Measurements from ENCODE around the gene PDE4D.

PDE4D gene

GRCh38 chr5:59268756-59269415, 624.6 kb downstream of the PDE4D start:
- Histone ChIP-seq H3K36me3 (no peaks in the 10 kb centered on the region), H3K27me3 (no peaks in the 10 kb centered on the region), H3K27ac (peak overlapping the region in 1 of 11 experiments; percentile 1; a peak in 1 of 22 replicates), H4K20me1 (no peaks in the 10 kb centered on the region), H3K4me2 (peak overlapping the region in 2 of 11 experiments; percentile 23 to 36; a peak in 1 of 22 replicates), H3K4me3 (no peak overlapping the region), H3K9me3 (replicated peaks in 1 of 11) (no peaks in the 10 kb centered on the region), H3K9ac (no peak overlapping the region), H3K4me1 (peaks cover 0 to 12% (median 0%) of the 10 kb centered on the region in 10 experiments; a peak in 3 of 20 replicates)
- no peak for TF ChIP-seq Cebpa-rat (IDR thresholded peaks at IDR 0.05)

GRCh38 chr5:59267033-59267432, 626.5 kb downstream of the PDE4D start:
- Histone ChIP-seq H4K20me1 (no peaks in the 10 kb centered on the region), H3K27me3 (no peaks in the 10 kb centered on the region), H3K36me3 (no peaks in the 10 kb centered on the region), H3K9ac (no peak overlapping the region), H3K9me3 (replicated peaks in 1 of 11) (no peaks in the 10 kb centered on the region), H3K4me1 (peaks cover 0 to 12% (median 0%) of the 10 kb centered on the region in 10 experiments; a peak in 3 of 20 replicates), H3K27ac (no peak overlapping the region), H3K4me3 (no peak overlapping the region), H3K4me2 (no peak overlapping the region)
- no peak for TF ChIP-seq Cebpa-rat (IDR thresholded peaks at IDR 0.05)

- no peak overlapping the region for H3K9ac ChIP-seq
- H3K27ac ChIP-seq, result no peak overlapping the region
- no peaks in the 10 kb centered on the region for H4K20me1 ChIP-seq
- no peak overlapping the region for H3K4me2 ChIP-seq
- no peaks in the 10 kb centered on the region for H3K27me3 ChIP-seq
- no peaks in the 10 kb centered on the region for H3K36me3 ChIP-seq
- no peak for TF ChIP-seq Cebpa-rat (IDR thresholded peaks at IDR 0.05)
- no peaks in the 10 kb centered on the region for H3K9me3 ChIP-seq (replicated peaks in 1 of 11)
- H3K4me3 ChIP-seq, result no peak overlapping the region
- peaks cover 0 to 12% (median 0%) of the 10 kb centered on the region in 10 experiments; a peak in 3 of 20 replicates for H3K4me1 ChIP-seq
These were observed 627.1 kb downstream of the PDE4D start for GRCh38 chr5:59266410-59266809.

GRCh38 chr5:59264639-59265245, 628.8 kb downstream of the PDE4D start:
- no peaks in the 10 kb centered on the region for H3K36me3 ChIP-seq
- H3K27me3 ChIP-seq, result no peaks in the 10 kb centered on the region
- H3K27ac ChIP-seq, result no peak overlapping the region
- H3K4me2 ChIP-seq, result no peak overlapping the region
- H3K9me3 ChIP-seq (replicated peaks in 1 of 11), result no peaks in the 10 kb centered on the region
- no peaks in the 10 kb centered on the region for H4K20me1 ChIP-seq
- H3K9ac ChIP-seq, result no peak overlapping the region
- H3K4me3 ChIP-seq, result no peak overlapping the region
- peaks cover 0 to 12% (median 0%) of the 10 kb centered on the region in 10 experiments; a peak in 3 of 20 replicates for H3K4me1 ChIP-seq
- TF ChIP-seq Cebpa-rat (IDR thresholded peaks at IDR 0.05), result no peak

GRCh38 chr5:59264013-59264412, 629.5 kb downstream of the PDE4D start:
- Histone ChIP-seq H3K36me3 (no peaks in the 10 kb centered on the region), H4K20me1 (no peaks in the 10 kb centered on the region), H3K4me3 (no peak overlapping the region), H3K27ac (no peak overlapping the region), H3K4me1 (peaks cover 0 to 7% (median 0%) of the 10 kb centered on the region in 10 experiments; a peak in 3 of 20 replicates), H3K9ac (no peak overlapping the region), H3K9me3 (replicated peaks in 1 of 11) (no peaks in the 10 kb centered on the region), H3K27me3 (no peaks in the 10 kb centered on the region), H3K4me2 (no peak overlapping the region)
- TF ChIP-seq Cebpa-rat (IDR thresholded peaks at IDR 0.05), result no peak

GRCh38 chr5:59261969-59262368, 631.6 kb downstream of the PDE4D start:
- no peaks in the 10 kb centered on the region for H3K9me3 ChIP-seq (replicated peaks in 1 of 11)
- TF ChIP-seq Cebpa-rat (IDR thresholded peaks at IDR 0.05), result no peak
- no peak overlapping the region for H3K4me3 ChIP-seq
- no peak overlapping the region for H3K4me2 ChIP-seq
- no peak overlapping the region for H3K9ac ChIP-seq
- no peaks in the 10 kb centered on the region for H3K36me3 ChIP-seq
- H4K20me1 ChIP-seq, result no peaks in the 10 kb centered on the region
- no peak overlapping the region for H3K27ac ChIP-seq
- H3K27me3 ChIP-seq, result no peaks in the 10 kb centered on the region
- H3K4me1 ChIP-seq, result no peaks in the 10 kb centered on the region

- no peak overlapping the region for H3K4me2 ChIP-seq
These were observed 632.6 kb downstream of the PDE4D start for GRCh38 chr5:59260973-59261372.

GRCh38 chr5:59260200-59260599, 633.3 kb downstream of the PDE4D start:
- no peak overlapping the region for H3K27ac ChIP-seq
- H3K4me1 ChIP-seq, result no peaks in the 10 kb centered on the region; a peak in 1 of 20 replicates
- H3K27me3 ChIP-seq, result no peaks in the 10 kb centered on the region
- H3K9me3 ChIP-seq (replicated peaks in 1 of 11), result no peaks in the 10 kb centered on the region
- no peak for TF ChIP-seq Cebpa-rat (IDR thresholded peaks at IDR 0.05)
- H3K4me3 ChIP-seq, result no peak overlapping the region
- no peak overlapping the region for H3K4me2 ChIP-seq
- H3K36me3 ChIP-seq, result no peaks in the 10 kb centered on the region
- H3K9ac ChIP-seq, result no peak overlapping the region
- H4K20me1 ChIP-seq, result no peaks in the 10 kb centered on the region

More at GRCh38 chr5:59260973-59261372, 632.6 kb downstream of the PDE4D start:
- H3K4me3 ChIP-seq, result no peak overlapping the region
- H3K27ac ChIP-seq, result no peak overlapping the region
- H3K9ac ChIP-seq, result no peak overlapping the region
- no peaks in the 10 kb centered on the region for H3K9me3 ChIP-seq (replicated peaks in 1 of 11)
- H3K27me3 ChIP-seq, result no peaks in the 10 kb centered on the region
- H3K36me3 ChIP-seq, result no peaks in the 10 kb centered on the region
- H4K20me1 ChIP-seq, result no peaks in the 10 kb centered on the region
- TF ChIP-seq Cebpa-rat (IDR thresholded peaks at IDR 0.05), result no peak
- H3K4me1 ChIP-seq, result no peaks in the 10 kb centered on the region; a peak in 1 of 20 replicates

GRCh38 chr5:59259237-59259636, 634.3 kb downstream of the PDE4D start:
- Histone ChIP-seq H3K9me3 (replicated peaks in 1 of 11) (no peaks in the 10 kb centered on the region), H3K9ac (no peak overlapping the region), H4K20me1 (no peaks in the 10 kb centered on the region), H3K36me3 (no peaks in the 10 kb centered on the region), H3K27me3 (no peaks in the 10 kb centered on the region), H3K4me3 (no peak overlapping the region), H3K27ac (no peak overlapping the region), H3K4me1 (no peaks in the 10 kb centered on the region; a peak in 1 of 20 replicates), H3K4me2 (no peak overlapping the region)
- TF ChIP-seq Cebpa-rat (IDR thresholded peaks at IDR 0.05), result no peak

Data from BLaER1 treated with 17β-estradiol and CSF1 and Interleukin-3, amounts not matched to agents 10 nM and 100 nM (cell line).